Rectal smooth muscle tissue (tissue), 1 donor: ENCODE measurements around the gene SERINC5.
A peak's percentile ranks its signal among the peaks of the same experiment; 100 is the strongest.

Experiments used
- H3K27ac ChIP-seq: one replicate; pipeline ENCODE4 v1.7.0; 2013; ENCODE audit warnings: low read depth, low read length, inconsistent platforms
- H3K27me3 ChIP-seq: one replicate; pipeline ENCODE4 v1.7.0; 2013; ENCODE audit warnings: low read length; ENCODE audit not compliant: control insufficient read depth, insufficient read depth
- H3K36me3 ChIP-seq: one replicate; pipeline ENCODE4 v1.7.0; 2013; ENCODE audit warnings: low read length; ENCODE audit not compliant: control insufficient read depth, insufficient read depth
- H3K4me1 ChIP-seq: one replicate; pipeline ENCODE4 v1.7.0; 2013; ENCODE audit warnings: low read length; ENCODE audit not compliant: control insufficient read depth, insufficient read depth
- H3K4me3 ChIP-seq: one replicate; pipeline ENCODE4 v1.7.0; 2013; ENCODE audit warnings: low read length
- H3K9ac ChIP-seq: one replicate; pipeline ENCODE4 v1.7.0; 2013; ENCODE audit warnings: low read length

SERINC5 gene

GRCh38 chr5:80216753-80217596, 38.9 kb downstream of the SERINC5 start:
- Histone ChIP-seq H3K4me3 (no peak overlapping the region), H3K9ac (no peak overlapping the region), H3K36me3 (no peaks in the 10 kb centered on the region), H3K4me1 (peaks cover 10% of the 10 kb centered on the region), H3K27ac (peak overlapping the region; percentile 36), H3K27me3 (no peaks in the 10 kb centered on the region)

DNA sequence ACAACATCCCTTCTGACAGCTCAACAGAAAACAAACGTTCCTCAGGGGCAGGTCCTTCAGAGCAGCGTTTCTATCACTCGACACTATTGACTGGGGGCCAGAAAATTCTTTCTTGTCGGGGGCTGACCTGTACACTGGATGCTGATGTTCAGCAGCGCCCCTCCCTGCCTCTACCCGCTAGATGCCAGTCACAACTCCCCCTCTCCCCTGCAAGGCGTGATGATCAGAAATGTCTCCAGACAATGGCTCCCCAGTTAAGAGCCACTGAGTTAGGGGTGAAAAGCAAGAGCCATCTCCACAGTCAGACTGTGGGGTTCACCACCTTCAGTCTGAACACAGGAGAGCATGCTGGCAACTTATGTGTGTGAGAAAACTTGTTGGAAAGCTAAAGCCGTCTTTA, 39.8 kb downstream of the SERINC5 start:
- Histone ChIP-seq H3K27me3 (no peaks in the 10 kb centered on the region), H3K9ac (no peak overlapping the region), H3K36me3 (no peaks in the 10 kb centered on the region), H3K4me3 (no peak overlapping the region), H3K27ac (no peak overlapping the region), H3K4me1 (peaks cover 10% of the 10 kb centered on the region)

DNA sequence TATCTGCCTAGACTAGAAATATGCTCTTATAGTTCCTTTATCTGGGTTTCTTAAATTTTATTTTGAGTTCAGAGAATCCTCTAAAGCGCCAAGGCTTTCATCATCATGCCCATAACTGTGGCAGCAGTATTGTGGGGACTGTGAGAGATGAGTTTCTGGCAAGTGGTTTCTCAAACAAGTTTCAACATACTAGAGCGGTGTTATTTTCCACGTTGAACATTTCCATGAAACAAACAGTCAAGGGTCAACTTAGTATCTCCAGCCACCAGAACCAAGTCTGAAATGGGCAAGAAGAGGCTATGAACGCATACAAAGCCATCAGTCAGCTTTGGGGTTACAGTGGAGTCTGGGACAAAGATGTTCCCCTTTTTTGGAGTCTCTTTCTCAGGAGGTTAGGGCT, 40.3 kb downstream of the SERINC5 start:
- Histone ChIP-seq H3K4me3 (no peak overlapping the region), H3K36me3 (no peaks in the 10 kb centered on the region), H3K4me1 (peaks cover 10% of the 10 kb centered on the region), H3K27me3 (no peaks in the 10 kb centered on the region), H3K27ac (no peak overlapping the region), H3K9ac (no peak overlapping the region)

DNA sequence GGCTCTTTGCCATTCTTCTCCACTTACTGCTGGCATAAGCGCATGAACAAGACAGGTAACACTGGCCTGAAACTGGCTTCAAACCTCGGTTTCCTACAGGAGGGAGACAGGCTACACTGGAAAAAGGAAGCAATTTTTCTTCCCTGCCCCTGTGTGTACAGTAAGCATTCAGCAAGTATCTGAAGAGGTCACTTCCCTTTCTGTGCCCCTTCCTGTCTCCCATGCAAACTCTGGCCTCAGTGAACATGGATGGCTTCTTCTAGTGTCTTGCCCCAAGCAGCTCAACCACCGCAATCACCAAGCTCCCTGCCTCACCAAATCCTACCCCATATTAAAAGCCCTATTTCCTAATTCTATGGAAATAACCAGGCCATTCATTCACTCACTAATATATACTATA, 42.4 kb downstream of the SERINC5 start:
- Histone ChIP-seq H3K4me1 (peaks cover 6% of the 10 kb centered on the region), H3K4me3 (no peak overlapping the region), H3K27ac (no peak overlapping the region), H3K9ac (no peak overlapping the region), H3K36me3 (no peaks in the 10 kb centered on the region), H3K27me3 (no peaks in the 10 kb centered on the region)

DNA sequence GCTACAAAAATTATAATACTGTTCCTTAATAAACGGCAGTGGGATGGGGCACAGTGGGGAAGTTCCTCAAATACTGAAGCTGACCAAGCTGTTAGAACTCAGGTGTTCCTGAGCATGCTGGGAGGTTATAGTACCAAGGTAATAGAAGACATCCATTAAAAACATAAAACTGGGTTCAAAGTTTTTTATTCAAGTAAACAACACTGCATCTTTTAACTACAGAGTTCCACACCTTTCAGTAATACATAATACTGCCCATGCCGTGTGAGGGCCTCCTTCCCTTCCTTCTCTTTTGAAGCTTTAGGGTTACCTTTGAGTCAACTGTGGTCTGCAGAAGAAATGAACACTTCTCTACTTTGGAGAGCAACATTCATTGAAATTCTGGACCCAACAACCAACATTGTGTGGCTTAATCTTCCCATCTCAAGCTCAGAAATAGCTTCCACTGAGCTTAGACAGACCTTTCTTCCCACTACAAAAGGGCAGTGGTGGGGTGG, 43.6 kb downstream of the SERINC5 start:
- Histone ChIP-seq H3K4me1 (peaks cover 1% of the 10 kb centered on the region), H3K9ac (no peak overlapping the region)

GRCh38 chr5:80211327-80211726, 44.5 kb downstream of the SERINC5 start:
- no peak overlapping the region for H3K9ac ChIP-seq
- no peak overlapping the region for H3K27ac ChIP-seq
- H3K4me3 ChIP-seq: no peak overlapping the region
- H3K36me3 ChIP-seq: no peaks in the 10 kb centered on the region
- no peaks in the 10 kb centered on the region for H3K4me1 ChIP-seq
- H3K27me3 ChIP-seq: no peaks in the 10 kb centered on the region

More for the DNA sequence above, 43.6 kb downstream of the SERINC5 start:
- H3K27ac ChIP-seq: no peak overlapping the region
- H3K27me3 ChIP-seq: no peaks in the 10 kb centered on the region
- H3K4me3 ChIP-seq: no peak overlapping the region
- H3K36me3 ChIP-seq: no peaks in the 10 kb centered on the region

DNA sequence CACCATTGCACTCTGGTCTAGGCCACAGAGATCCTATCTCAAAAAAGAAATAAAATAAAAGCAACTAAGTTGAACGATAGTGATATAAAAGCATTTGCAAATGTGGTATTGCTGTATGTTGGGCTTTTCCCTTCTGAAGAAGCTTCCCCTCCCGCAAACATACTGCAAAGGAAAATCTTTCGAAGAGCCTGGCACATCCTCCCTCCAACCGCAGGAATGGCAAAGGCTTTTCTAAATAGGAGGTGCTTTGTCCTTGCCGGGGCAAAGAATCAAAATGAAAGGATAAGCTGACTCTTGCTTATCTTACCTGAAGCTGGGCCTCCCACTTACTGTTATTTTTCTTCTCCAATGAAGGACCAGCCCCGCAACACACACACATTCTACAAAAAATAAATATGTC, 45.8 kb downstream of the SERINC5 start:
- Histone ChIP-seq H3K27me3 (no peaks in the 10 kb centered on the region), H3K9ac (no peak overlapping the region), H3K4me3 (no peak overlapping the region), H3K27ac (no peak overlapping the region), H3K4me1 (no peaks in the 10 kb centered on the region), H3K36me3 (no peaks in the 10 kb centered on the region)

DNA sequence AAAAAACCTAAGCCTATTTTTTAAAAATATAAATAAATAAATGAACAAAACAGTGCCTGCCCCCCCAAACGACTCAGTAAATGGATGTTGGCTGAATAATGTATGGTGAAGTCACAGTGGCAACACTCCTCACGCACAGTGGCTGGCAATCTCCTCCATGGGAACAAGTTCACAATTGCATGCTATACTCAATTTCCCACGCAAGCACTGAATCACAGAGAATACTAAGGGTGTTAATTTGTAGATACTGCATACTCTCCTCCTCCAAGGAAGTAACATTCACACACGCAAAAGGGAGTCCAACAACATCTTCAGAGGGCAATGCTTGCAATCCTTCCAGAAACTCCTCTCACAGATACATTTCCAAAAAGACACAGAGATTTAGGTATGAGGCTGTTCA, 47.5 kb downstream of the SERINC5 start:
- Histone ChIP-seq H3K27me3 (no peaks in the 10 kb centered on the region), H3K4me1 (no peaks in the 10 kb centered on the region), H3K36me3 (no peaks in the 10 kb centered on the region), H3K27ac (no peak overlapping the region), H3K4me3 (no peak overlapping the region), H3K9ac (no peak overlapping the region)

DNA sequence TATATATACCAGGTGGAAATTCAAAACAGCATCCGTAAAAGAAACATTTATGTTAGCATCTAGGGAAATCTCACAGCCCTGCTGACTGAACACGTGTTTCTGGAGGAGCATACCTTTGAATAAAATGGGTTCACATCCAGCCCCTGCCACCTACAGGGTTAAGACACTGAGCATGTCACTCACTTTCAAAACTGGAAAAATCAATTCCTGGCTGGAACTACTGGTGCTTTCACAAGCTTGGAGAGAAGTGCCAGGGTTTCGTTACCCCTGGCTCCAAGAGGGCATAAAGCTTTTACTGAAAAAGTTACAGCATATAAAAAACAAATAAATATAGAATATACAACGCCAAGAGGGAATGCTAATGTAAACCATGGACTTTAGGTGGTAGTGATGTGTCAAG, 48.0 kb downstream of the SERINC5 start:
- H3K9ac ChIP-seq: no peak overlapping the region
- no peak overlapping the region for H3K4me3 ChIP-seq
- no peaks in the 10 kb centered on the region for H3K27me3 ChIP-seq
- no peak overlapping the region for H3K27ac ChIP-seq
- no peaks in the 10 kb centered on the region for H3K36me3 ChIP-seq
- H3K4me1 ChIP-seq: no peaks in the 10 kb centered on the region

DNA sequence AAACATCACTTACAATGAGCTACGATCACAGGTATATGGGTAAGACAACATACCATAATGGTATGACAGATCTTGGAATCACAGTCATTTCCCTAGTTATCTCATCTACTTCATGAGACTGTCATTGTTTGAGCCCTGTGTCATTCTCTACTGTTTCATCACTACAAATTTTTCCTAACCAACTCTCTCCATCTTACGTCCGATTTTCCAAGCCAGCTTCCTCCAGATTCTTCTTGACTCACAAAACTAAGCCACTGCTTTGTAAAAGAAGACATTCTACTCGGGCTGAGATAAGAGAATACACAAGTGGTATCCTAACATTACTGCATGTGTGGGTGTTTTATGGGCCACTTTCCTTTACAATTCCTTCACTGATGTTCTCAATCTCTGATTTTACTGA, 49.6 kb downstream of the SERINC5 start:
- no peak overlapping the region for H3K4me3 ChIP-seq
- H3K36me3 ChIP-seq: no peaks in the 10 kb centered on the region
- H3K27me3 ChIP-seq: no peaks in the 10 kb centered on the region
- no peaks in the 10 kb centered on the region for H3K4me1 ChIP-seq
- H3K9ac ChIP-seq: no peak overlapping the region
- H3K27ac ChIP-seq: no peak overlapping the region

DNA sequence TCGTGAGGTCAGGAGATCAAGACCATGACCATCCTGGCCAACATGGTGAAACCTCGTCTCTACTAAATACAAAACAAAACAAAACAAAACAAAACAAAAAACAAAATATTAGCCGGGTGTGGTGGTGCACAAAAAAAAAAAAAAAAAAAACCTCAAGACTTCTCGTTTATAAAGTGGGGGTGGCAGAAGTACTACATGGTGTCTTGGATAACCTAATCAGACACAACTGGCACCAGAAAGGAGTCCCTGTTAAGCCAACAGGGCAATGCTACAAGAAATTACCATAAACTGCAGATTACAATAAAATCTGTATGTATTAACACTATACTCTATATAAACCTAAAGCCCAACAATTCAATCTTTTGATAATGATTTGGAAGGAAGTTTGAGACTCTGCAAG, 50.0 kb downstream of the SERINC5 start:
- no peak overlapping the region for H3K27ac ChIP-seq
- H3K27me3 ChIP-seq: no peaks in the 10 kb centered on the region
- H3K4me3 ChIP-seq: no peak overlapping the region
- H3K9ac ChIP-seq: no peak overlapping the region
- H3K4me1 ChIP-seq: no peaks in the 10 kb centered on the region
- no peaks in the 10 kb centered on the region for H3K36me3 ChIP-seq

GRCh38 chr5:80204808-80205614, 50.8 kb downstream of the SERINC5 start:
- Histone ChIP-seq H3K9ac (no peak overlapping the region), H3K27ac (no peak overlapping the region), H3K36me3 (no peaks in the 10 kb centered on the region), H3K4me3 (no peak overlapping the region), H3K27me3 (no peaks in the 10 kb centered on the region), H3K4me1 (no peaks in the 10 kb centered on the region)
